ENCODE results near the gene PCDHB8.
"Not testable (repeated sequence)": the region's sequence is repeated elsewhere in the genome, so short reads cannot be mapped to it uniquely, and the experiment has no call there.

PCDHB8 gene

DNA sequence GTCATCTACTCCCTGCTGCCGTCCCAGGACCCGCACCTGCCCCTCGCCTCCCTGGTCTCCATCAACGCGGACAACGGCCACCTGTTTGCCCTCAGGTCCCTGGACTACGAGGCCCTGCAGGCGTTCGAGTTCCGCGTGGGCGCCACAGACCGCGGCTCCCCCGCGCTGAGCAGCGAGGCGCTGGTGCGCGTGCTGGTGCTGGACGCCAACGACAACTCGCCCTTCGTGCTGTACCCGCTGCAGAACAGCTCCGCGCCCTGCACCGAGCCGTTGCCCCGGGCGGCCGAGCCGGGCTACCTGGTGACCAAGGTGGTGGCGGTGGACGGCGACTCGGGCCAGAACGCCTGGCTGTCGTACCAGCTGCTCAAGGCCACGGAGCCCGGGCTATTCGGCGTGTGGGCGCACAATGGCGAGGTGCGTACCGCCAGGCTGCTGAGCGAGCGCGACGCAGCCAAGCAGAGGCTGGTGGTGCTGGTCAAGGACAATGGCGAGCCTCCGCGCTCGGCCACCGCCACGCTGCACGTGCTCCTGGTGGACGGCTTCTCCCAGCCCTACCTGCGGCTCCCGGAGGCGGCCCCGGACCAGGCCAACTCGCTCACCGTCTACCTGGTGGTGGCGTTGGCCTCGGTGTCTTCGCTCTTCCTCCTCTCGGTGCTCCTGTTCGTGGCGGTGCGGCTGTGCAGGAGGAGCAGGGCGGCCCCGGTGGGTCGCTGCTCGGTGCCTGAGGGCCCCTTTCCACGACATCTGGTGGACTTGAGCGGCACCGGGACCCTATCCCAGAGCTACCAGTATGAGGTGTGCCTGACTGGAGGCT lies 3.1 kb upstream of the PCDHB8 start:
- H3K27me3 ChIP-seq (replicated peaks in 2 of 5; ENCODE audit: control insufficient read depth in 4 of 5, insufficient read depth in 5 of 5, low read length in 4 of 5) = peaks cover 13 to 38% (median 17%) of the 10 kb centered on the region in 5 experiments
- POLR2A ChIA-PET; H3K4me3 ChIP-seq (ENCODE audit: control insufficient read depth in 1 of 7, extremely low read depth in 1 of 7, insufficient read depth in 4 of 7, low read depth in 2 of 7, low read length in 6 of 7); DNase-seq; H3K36me3 ChIP-seq (ENCODE audit: control insufficient read depth in 4 of 4, insufficient read depth in 4 of 4, low read length in 3 of 4); H3K27ac ChIP-seq (ENCODE audit: insufficient read depth in 1 of 2, low read depth in 1 of 2, low read length in 2 of 2, poor library complexity in 1 of 2, severe bottlenecking in 2 of 2); H3K4me1 ChIP-seq (ENCODE audit: control extremely low read depth in 1 of 4, control insufficient read depth in 4 of 4, insufficient read depth in 4 of 4, low read length in 3 of 4); CTCF ChIA-PET: not testable (repeated sequence)
- H3K9me3 ChIP-seq (ENCODE audit: control extremely low read depth in 1 of 5, control insufficient read depth in 4 of 5, insufficient read depth in 2 of 5, low read depth in 1 of 5, low read length in 4 of 5) = peaks cover 4 to 38% (median 22%) of the 10 kb centered on the region in 5 experiments
- WGBS (ENCODE audit: insufficient coverage) = 40% methylated on average over 52 of the region's 79 CpGs

DNA sequence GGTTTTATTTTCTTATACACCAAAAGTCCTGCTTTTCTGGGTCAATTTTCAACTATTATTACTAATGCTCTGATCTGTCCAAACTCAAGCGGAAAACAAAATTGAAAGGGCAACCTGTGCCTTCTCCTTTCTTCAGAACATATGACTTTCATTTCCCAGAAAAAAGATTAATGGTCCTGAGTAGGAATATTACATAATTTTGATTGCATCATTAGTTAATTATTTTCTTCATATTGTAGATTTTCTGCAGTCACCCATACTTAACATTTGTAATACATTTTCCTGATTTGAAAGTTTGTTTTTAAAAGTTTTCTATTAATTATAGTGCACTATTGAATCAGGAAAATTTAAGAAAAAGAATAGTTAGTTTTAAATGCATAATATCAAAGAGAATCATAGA lies 1.7 kb upstream of the PCDHB8 start:
- Histone ChIP-seq H3K4me3 (ENCODE audit: control insufficient read depth in 1 of 7, extremely low read depth in 1 of 7, insufficient read depth in 4 of 7, low read depth in 2 of 7, low read length in 6 of 7) (no peak overlapping the region), H3K36me3 (ENCODE audit: control insufficient read depth in 4 of 4, insufficient read depth in 4 of 4, low read length in 3 of 4) (no peaks in the 10 kb centered on the region), H3K9me3 (ENCODE audit: control extremely low read depth in 1 of 5, control insufficient read depth in 4 of 5, insufficient read depth in 2 of 5, low read depth in 1 of 5, low read length in 4 of 5) (peaks cover 3 to 41% (median 23%) of the 10 kb centered on the region in 5 experiments), H3K27me3 (replicated peaks in 2 of 5; ENCODE audit: control insufficient read depth in 4 of 5, insufficient read depth in 5 of 5, low read length in 4 of 5) (peaks cover 13 to 47% (median 18%) of the 10 kb centered on the region in 5 experiments), H3K4me1 (ENCODE audit: control extremely low read depth in 1 of 4, control insufficient read depth in 4 of 4, insufficient read depth in 4 of 4, low read length in 3 of 4) (no peaks in the 10 kb centered on the region), H3K27ac (ENCODE audit: insufficient read depth in 1 of 2, low read depth in 1 of 2, low read length in 2 of 2, poor library complexity in 1 of 2, severe bottlenecking in 2 of 2) (no peak overlapping the region)
- ChIA-PET CTCF (no interaction called here), POLR2A (no interaction called here)
- no peak for DNase-seq
- no CpG with 5 or more reads among the region's 1 CpG for WGBS (ENCODE audit: insufficient coverage)

DNA sequence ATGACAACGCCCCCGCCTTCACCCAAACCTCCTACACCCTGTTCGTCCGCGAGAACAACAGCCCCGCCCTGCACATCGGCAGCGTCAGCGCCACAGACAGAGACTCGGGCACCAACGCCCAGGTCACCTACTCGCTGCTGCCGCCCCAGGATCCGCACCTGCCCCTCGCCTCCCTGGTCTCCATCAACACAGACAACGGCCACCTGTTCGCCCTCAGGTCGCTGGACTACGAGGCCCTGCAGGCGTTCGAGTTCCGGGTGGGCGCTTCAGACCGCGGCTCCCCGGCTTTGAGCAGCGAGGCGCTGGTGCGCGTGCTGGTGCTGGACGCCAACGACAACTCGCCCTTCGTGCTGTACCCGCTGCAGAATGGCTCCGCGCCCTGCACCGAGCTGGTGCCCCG lies 1.8 kb downstream of the PCDHB8 start:
- H3K27ac ChIP-seq (ENCODE audit: insufficient read depth in 1 of 2, low read depth in 1 of 2, low read length in 2 of 2, poor library complexity in 1 of 2, severe bottlenecking in 2 of 2); CTCF ChIA-PET; H3K4me1 ChIP-seq (ENCODE audit: control extremely low read depth in 1 of 4, control insufficient read depth in 4 of 4, insufficient read depth in 4 of 4, low read length in 3 of 4); DNase-seq; H3K36me3 ChIP-seq (ENCODE audit: control insufficient read depth in 4 of 4, insufficient read depth in 4 of 4, low read length in 3 of 4); POLR2A ChIA-PET; H3K4me3 ChIP-seq (ENCODE audit: control insufficient read depth in 1 of 7, extremely low read depth in 1 of 7, insufficient read depth in 4 of 7, low read depth in 2 of 7, low read length in 6 of 7): not testable (repeated sequence)
- 34% methylated on average over 16 of the region's 39 CpGs for WGBS (ENCODE audit: insufficient coverage)
- peaks cover 7 to 46% (median 31%) of the 10 kb centered on the region in 5 experiments for H3K9me3 ChIP-seq (ENCODE audit: control extremely low read depth in 1 of 5, control insufficient read depth in 4 of 5, insufficient read depth in 2 of 5, low read depth in 1 of 5, low read length in 4 of 5)
- peaks cover 5 to 50% (median 26%) of the 10 kb centered on the region in 5 experiments for H3K27me3 ChIP-seq (replicated peaks in 2 of 5; ENCODE audit: control insufficient read depth in 4 of 5, insufficient read depth in 5 of 5, low read length in 4 of 5)

DNA sequence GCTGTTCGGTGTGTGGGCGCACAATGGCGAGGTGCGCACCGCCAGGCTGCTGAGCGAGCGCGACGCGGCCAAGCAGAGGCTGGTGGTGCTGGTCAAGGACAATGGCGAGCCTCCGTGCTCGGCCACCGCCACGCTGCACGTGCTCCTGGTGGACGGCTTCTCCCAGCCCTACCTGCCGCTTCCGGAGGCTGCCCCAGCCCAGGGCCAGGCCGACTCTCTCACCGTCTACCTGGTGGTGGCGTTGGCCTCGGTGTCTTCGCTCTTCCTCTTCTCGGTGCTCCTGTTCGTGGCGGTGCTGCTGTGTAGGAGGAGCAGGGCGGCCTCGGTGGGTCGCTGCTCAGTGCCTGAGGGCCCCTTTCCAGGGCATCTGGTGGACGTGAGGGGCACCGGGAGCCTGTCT lies 2.3 kb downstream of the PCDHB8 start:
- Histone ChIP-seq H3K9me3 (ENCODE audit: control extremely low read depth in 1 of 5, control insufficient read depth in 4 of 5, insufficient read depth in 2 of 5, low read depth in 1 of 5, low read length in 4 of 5) (peaks cover 7 to 44% (median 29%) of the 10 kb centered on the region in 5 experiments), H3K27me3 (replicated peaks in 2 of 5; ENCODE audit: control insufficient read depth in 4 of 5, insufficient read depth in 5 of 5, low read length in 4 of 5) (peaks cover 5 to 51% (median 24%) of the 10 kb centered on the region in 5 experiments)
- 27% methylated on average over 22 of the region's 32 CpGs for WGBS (ENCODE audit: insufficient coverage)
- POLR2A ChIA-PET; H3K36me3 ChIP-seq (ENCODE audit: control insufficient read depth in 4 of 4, insufficient read depth in 4 of 4, low read length in 3 of 4); DNase-seq; H3K4me3 ChIP-seq (ENCODE audit: control insufficient read depth in 1 of 7, extremely low read depth in 1 of 7, insufficient read depth in 4 of 7, low read depth in 2 of 7, low read length in 6 of 7); H3K4me1 ChIP-seq (ENCODE audit: control extremely low read depth in 1 of 4, control insufficient read depth in 4 of 4, insufficient read depth in 4 of 4, low read length in 3 of 4); CTCF ChIA-PET; H3K27ac ChIP-seq (ENCODE audit: insufficient read depth in 1 of 2, low read depth in 1 of 2, low read length in 2 of 2, poor library complexity in 1 of 2, severe bottlenecking in 2 of 2): not testable (repeated sequence)

DNA sequence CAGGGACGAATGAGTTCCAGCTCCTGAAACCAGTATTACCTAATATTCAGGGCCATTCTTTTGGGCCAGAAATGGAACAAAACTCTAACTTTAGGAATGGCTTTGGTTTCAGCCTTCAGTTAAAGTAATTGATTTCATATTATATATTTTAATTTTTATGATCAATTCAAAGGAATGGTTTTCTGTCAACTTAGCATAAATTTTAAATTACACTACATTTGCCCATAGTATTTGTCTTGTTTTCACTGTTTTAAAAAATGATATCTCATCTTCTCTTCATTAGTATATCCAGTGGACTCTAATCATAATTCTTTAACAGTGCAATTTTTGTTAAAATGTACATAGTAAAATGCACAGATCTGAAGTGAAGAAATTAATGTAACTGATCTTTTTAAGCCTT lies 2.7 kb downstream of the PCDHB8 start:
- WGBS (ENCODE audit: insufficient coverage) = no CpG with 5 or more reads among the region's 1 CpG
- H3K27me3 ChIP-seq (replicated peaks in 2 of 5; ENCODE audit: control insufficient read depth in 4 of 5, insufficient read depth in 5 of 5, low read length in 4 of 5) = peaks cover 4 to 49% (median 21%) of the 10 kb centered on the region in 5 experiments
- ChIA-PET POLR2A (no interaction called here), CTCF (no interaction called here)
- no peak overlapping the region for H3K27ac ChIP-seq (ENCODE audit: insufficient read depth in 1 of 2, low read depth in 1 of 2, low read length in 2 of 2, poor library complexity in 1 of 2, severe bottlenecking in 2 of 2)
- H3K4me1 ChIP-seq (ENCODE audit: control extremely low read depth in 1 of 4, control insufficient read depth in 4 of 4, insufficient read depth in 4 of 4, low read length in 3 of 4) = no peaks in the 10 kb centered on the region
- no peak overlapping the region for H3K4me3 ChIP-seq (ENCODE audit: control insufficient read depth in 1 of 7, extremely low read depth in 1 of 7, insufficient read depth in 4 of 7, low read depth in 2 of 7, low read length in 6 of 7)
- H3K9me3 ChIP-seq (ENCODE audit: control extremely low read depth in 1 of 5, control insufficient read depth in 4 of 5, insufficient read depth in 2 of 5, low read depth in 1 of 5, low read length in 4 of 5) = peaks cover 7 to 40% (median 26%) of the 10 kb centered on the region in 5 experiments
- H3K36me3 ChIP-seq (ENCODE audit: control insufficient read depth in 4 of 4, insufficient read depth in 4 of 4, low read length in 3 of 4) = no peaks in the 10 kb centered on the region
- no peak for DNase-seq

DNA sequence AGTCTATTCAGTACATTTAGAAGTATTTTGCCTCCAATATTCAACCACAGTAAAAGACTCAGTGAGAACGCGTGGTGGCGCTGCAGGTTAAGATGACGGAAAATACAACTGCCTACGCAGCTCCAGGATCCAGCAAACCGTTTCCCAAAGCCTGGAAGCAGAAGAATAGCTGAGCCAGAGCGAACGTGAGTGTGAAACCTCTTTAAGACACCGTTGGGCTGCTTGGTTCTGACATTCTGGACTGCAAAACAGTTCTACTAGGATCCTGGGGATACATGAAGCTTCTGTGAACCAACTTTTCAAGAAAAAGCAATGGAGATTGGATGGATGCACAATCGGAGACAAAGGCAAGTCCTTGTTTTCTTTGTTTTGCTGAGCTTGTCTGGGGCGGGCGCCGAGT lies 4.7 kb downstream of the PCDHB8 start, which contains the start of gene PCDHB16:
TSS of gene PCDHB16 (plus strand) at position 140 of the 400 bp plus-strand sequence. CDS start at position 313, 173 bp downstream.
- H3K9me3 ChIP-seq (ENCODE audit: control extremely low read depth in 1 of 5, control insufficient read depth in 4 of 5, insufficient read depth in 2 of 5, low read depth in 1 of 5, low read length in 4 of 5) = peaks cover 4 to 37% (median 30%) of the 10 kb centered on the region in 5 experiments
- CTCF ChIA-PET = no interaction called here
- DNase-seq = no peak
- no peak within 1 kb of the TSS for H3K27ac ChIP-seq (ENCODE audit: insufficient read depth in 1 of 2, low read depth in 1 of 2, low read length in 2 of 2, poor library complexity in 1 of 2, severe bottlenecking in 2 of 2)
- no peak within 1 kb of the TSS for H3K4me3 ChIP-seq (ENCODE audit: control insufficient read depth in 1 of 7, extremely low read depth in 1 of 7, insufficient read depth in 4 of 7, low read depth in 2 of 7, low read length in 6 of 7)
- no peaks in the 10 kb centered on the region for H3K36me3 ChIP-seq (ENCODE audit: control insufficient read depth in 4 of 4, insufficient read depth in 4 of 4, low read length in 3 of 4)
- POLR2A ChIA-PET = no interaction called here
- no peaks in the 10 kb centered on the region for H3K4me1 ChIP-seq (ENCODE audit: control extremely low read depth in 1 of 4, control insufficient read depth in 4 of 4, insufficient read depth in 4 of 4, low read length in 3 of 4)
- 15% methylated on average over 11 of the region's 13 CpGs for WGBS (ENCODE audit: insufficient coverage)
- peaks cover 2 to 51% (median 19%) of the 10 kb centered on the region in 5 experiments for H3K27me3 ChIP-seq (replicated peaks in 2 of 5; ENCODE audit: control insufficient read depth in 4 of 5, insufficient read depth in 5 of 5, low read length in 4 of 5)

DNA sequence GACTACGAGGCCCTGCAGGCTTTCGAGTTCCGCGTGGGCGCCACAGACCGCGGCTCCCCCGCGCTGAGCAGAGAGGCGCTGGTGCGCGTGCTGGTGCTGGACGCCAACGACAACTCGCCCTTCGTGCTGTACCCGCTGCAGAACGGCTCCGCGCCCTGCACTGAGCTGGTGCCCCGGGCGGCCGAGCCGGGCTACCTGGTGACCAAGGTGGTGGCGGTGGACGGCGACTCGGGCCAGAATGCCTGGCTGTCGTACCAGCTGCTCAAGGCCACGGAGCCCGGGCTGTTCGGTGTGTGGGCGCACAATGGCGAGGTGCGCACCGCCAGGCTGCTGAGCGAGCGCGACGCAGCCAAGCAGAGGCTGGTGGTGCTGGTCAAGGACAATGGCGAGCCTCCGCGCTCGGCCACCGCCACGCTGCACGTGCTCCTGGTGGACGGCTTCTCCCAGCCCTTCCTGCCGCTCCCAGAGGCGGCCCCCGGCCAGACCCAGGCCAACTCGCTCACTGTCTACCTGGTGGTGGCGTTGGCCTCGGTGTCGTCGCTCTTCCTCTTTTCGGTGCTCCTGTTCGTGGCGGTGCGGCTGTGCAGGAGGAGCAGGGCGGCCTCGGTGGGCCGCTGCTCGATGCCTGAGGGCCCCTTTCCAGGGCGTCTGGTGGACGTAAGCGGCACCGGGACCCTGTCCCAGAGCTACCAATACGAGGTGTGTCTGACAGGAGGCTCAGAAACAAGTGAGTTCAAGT lies 6.7 kb downstream of the PCDHB8 start:
- peaks cover 2 to 54% (median 17%) of the 10 kb centered on the region in 5 experiments for H3K27me3 ChIP-seq (replicated peaks in 2 of 5; ENCODE audit: control insufficient read depth in 4 of 5, insufficient read depth in 5 of 5, low read length in 4 of 5)
- POLR2A ChIA-PET; H3K4me3 ChIP-seq (ENCODE audit: control insufficient read depth in 1 of 7, extremely low read depth in 1 of 7, insufficient read depth in 4 of 7, low read depth in 2 of 7, low read length in 6 of 7); H3K36me3 ChIP-seq (ENCODE audit: control insufficient read depth in 4 of 4, insufficient read depth in 4 of 4, low read length in 3 of 4); H3K27ac ChIP-seq (ENCODE audit: insufficient read depth in 1 of 2, low read depth in 1 of 2, low read length in 2 of 2, poor library complexity in 1 of 2, severe bottlenecking in 2 of 2); H3K4me1 ChIP-seq (ENCODE audit: control extremely low read depth in 1 of 4, control insufficient read depth in 4 of 4, insufficient read depth in 4 of 4, low read length in 3 of 4); DNase-seq; CTCF ChIA-PET: not testable (repeated sequence)
- H3K9me3 ChIP-seq (ENCODE audit: control extremely low read depth in 1 of 5, control insufficient read depth in 4 of 5, insufficient read depth in 2 of 5, low read depth in 1 of 5, low read length in 4 of 5) = peaks cover 4 to 33% (median 26%) of the 10 kb centered on the region in 5 experiments
- 30% methylated on average over 8 of the region's 69 CpGs for WGBS (ENCODE audit: insufficient coverage)
